Gastrocnemius medialis (tissue), 4 donors: ENCODE results near the gene EHD4. TPM values are rescaled to one million over a fixed set of nuclear protein-coding genes. Genes with fewer than 3 reads are reported as not detected.
A peak's percentile ranks its signal among the peaks of the same experiment; 100 is the strongest.

Source experiments
- ATAC-seq, 2 donors: fragments of 150-250 bp; one replicate each; pipeline ENCODE4 v1.9.1; 2016
- DNase-seq, 2 donors: peaks; one replicate each; pipeline ENCODE4 v3.0.0-alpha.2; 2019
- H3K27ac ChIP-seq, 4 donors: fragments of 200-600 bp; sonication (generic); 1 replicate in 1 of 4; 2 replicates in 3 of 4; pipeline ENCODE4 v1.5.1; 2016 to 2018; ENCODE audit warnings: mild to moderate bottlenecking in 2 of 4, moderate library complexity in 1 of 4
- H3K27me3 ChIP-seq, 3 donors: fragments of 200-600 bp; sonication (generic) in 2 of 3; 1 replicate in 1 of 3; 2 replicates in 2 of 3; pipeline versions ENCODE4 v1.5.1 to v1.6.0; 2016 to 2019; ENCODE audit warnings: mild to moderate bottlenecking in 1 of 3, moderate library complexity in 1 of 3
- H3K36me3 ChIP-seq, 2 donors: fragments of 200-600 bp; sonication (generic) in 1 of 2; one replicate each; pipeline ENCODE4 v1.5.1; 2017 to 2018
- H3K4me1 ChIP-seq, 2 donors: fragments of 200-600 bp; sonication (generic) in 1 of 2; one replicate each; pipeline ENCODE4 v1.5.1; 2016 to 2017; ENCODE audit warnings: mild to moderate bottlenecking in 2 of 2
- H3K4me3 ChIP-seq, 4 donors: fragments of 200-600 bp; sonication (generic) in 3 of 4; 1 replicate in 1 of 4; 2 replicates in 3 of 4; pipeline ENCODE4 v1.5.1; 2016 to 2019; ENCODE audit warnings: mild to moderate bottlenecking in 2 of 4
- H3K9me3 ChIP-seq, 3 donors: fragments of 200-600 bp; sonication (generic) in 2 of 3; 1 replicate in 1 of 3; 2 replicates in 2 of 3; pipeline ENCODE4 v1.5.1; 2016 to 2019
- POLR2A ChIP-seq, 2 donors: fragments of 450-650 bp; IDR thresholded peaks; one replicate each; pipeline ENCODE4 v1.6.1; 2017; ENCODE audit warnings: antibody characterized with exemption in 2 of 2, mild to moderate bottlenecking in 2 of 2, moderate library complexity in 2 of 2
- in situ Hi-C, 4 donors: fragments of 200-750 bp; cut with MboI; loops; one replicate each; pipeline versions ENCODE4 v1.15.0 to v1.8.0; 2017; ENCODE audit warnings: low sequenced_read_pairs in 4 of 4
- intact Hi-C: fragments of 100-400 bp; cut with DNase I; formaldehyde crosslinking; loops from one replicate; pipeline ENCODE4 v1.15.1; 2023; ENCODE audit warnings: low total_unique reads
- total RNA-seq, 4 donors: library from RNA; depleted of rRNA; stranded (reverse); fragments of >200 nt; gene quantifications; one replicate each; pipeline versions ENCODE4 v1.1.0 to v1.2.3, GENCODE V29; 2016
- TF ChIP-seq, protein P1 (sequence below), 5 experiments: fragments of 450-650 bp in 3 of 5; fragments of 200-600 bp in 2 of 5; sonication (generic) in 2 of 5; IDR thresholded peaks in 4 of 5; conservative IDR thresholded peaks in 1 of 5; 1 replicate in 4 of 5; 2 replicates in 1 of 5; pipeline ENCODE4 v1.5.1; 2016 to 2019; ENCODE audit warnings: antibody characterized with exemption in 5 of 5, mild to moderate bottlenecking in 3 of 5, moderate library complexity in 3 of 5

EHD4 gene
- total RNA-seq, 4 donors from 2014 or later, result 3.8 to 7.1 (median 4.3) TPM

DNA sequence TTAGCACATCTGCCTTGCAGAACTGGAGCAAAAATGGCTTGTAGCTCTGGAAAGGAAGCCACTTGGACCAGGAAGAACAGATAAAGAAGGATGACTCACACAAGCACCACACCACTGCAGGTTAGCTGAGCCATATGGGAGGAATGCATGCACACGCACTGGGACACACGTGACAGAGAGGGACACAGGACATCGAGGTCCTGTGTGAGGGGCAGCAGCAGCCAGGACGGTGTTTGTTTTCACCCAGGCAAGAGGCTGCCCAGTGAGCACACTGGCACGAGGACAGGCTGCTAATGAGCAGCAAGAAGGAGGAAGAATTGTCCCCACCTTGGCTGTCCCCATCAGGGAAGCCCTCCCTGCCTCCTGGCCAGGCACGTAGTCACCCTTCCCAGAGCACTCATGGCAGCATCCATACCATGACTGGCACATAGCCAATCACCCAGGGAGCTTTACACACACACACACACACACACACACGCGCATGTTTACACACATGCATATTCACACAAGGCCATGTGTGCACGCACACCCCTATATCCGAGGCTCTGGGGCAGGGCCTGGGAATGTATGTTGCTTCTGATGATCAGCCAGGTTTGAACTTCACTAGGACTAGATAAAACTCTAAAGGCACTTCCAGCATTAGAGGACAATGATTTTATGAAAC lies 54.5 kb downstream of the EHD4 start:
- Histone ChIP-seq H3K27ac (peak overlapping the region; percentile 84 to 87 (median 86)), H3K27me3 (no peaks in the 10 kb centered on the region), H3K36me3 (no peaks in the 10 kb centered on the region), H3K4me1 (peaks cover 62 to 74% of the 10 kb centered on the region in 2 donors), H3K4me3 (no peak overlapping the region), H3K9me3 (no peaks in the 10 kb centered on the region)
- intact Hi-C loops, result loop anchor here (2.0 to 5.0 kb wide), 2 partner anchors 54 to 235 kb away; partner anchors contain the start of gene EHD4
- peak; percentile 87 to 90 for ATAC-seq
- in situ Hi-C loops, result loop anchor here in 1 of 4 donors (5.0 kb wide), 1 partner anchor 54 kb away; the partner anchor contains the start of gene EHD4
- peak; percentile 93 for DNase-seq
- TF ChIP-seq, protein P1, sequence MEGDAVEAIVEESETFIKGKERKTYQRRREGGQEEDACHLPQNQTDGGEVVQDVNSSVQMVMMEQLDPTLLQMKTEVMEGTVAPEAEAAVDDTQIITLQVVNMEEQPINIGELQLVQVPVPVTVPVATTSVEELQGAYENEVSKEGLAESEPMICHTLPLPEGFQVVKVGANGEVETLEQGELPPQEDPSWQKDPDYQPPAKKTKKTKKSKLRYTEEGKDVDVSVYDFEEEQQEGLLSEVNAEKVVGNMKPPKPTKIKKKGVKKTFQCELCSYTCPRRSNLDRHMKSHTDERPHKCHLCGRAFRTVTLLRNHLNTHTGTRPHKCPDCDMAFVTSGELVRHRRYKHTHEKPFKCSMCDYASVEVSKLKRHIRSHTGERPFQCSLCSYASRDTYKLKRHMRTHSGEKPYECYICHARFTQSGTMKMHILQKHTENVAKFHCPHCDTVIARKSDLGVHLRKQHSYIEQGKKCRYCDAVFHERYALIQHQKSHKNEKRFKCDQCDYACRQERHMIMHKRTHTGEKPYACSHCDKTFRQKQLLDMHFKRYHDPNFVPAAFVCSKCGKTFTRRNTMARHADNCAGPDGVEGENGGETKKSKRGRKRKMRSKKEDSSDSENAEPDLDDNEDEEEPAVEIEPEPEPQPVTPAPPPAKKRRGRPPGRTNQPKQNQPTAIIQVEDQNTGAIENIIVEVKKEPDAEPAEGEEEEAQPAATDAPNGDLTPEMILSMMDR (IDR thresholded peaks at IDR 0.05 in 4 of 5, conservative IDR thresholded peaks at IDR 0.05 in 1 of 5), result no peak
- no peak for TF ChIP-seq POLR2A (IDR thresholded peaks at IDR 0.05)

DNA sequence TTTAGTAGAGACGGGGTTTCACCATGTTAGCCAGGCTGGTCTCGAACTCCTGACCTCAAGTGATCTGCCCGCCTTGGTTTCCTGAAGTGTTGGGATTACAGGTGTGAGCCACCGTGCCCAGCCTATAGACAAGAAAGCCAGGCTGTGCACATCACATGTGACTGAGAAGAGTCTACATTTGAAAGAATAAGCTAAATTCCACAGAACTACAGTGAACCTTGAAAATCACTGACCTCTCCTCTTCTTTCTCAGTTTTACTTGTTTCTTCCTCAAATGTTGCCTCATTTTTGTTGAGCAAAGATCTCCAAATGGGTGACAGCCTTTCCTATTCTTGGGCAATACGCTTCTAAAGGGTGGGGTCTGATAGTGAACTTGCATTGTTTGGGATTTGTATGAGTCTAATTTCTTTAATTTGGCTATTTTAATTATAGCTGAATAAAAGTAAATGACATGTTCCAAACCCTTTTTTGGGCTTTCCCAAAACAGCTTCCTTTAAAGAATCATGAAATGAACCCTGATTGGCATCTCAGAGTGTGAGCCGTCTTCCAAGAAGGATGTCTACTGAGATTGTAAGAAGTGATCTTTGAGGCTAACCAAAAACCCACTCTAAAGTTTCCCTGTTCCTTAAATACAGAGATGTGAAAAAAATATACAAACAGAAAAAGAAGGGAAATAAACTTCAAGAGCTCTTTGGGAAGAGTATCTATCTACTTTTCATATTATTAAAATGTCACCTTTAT lies 56.9 kb downstream of the EHD4 start:
- H3K36me3 ChIP-seq, result no peaks in the 10 kb centered on the region
- in situ Hi-C loops (loop anchor here in 1 of 4 donors (5.0 kb wide), 1 partner anchor 57 kb away; the partner anchor contains the start of gene EHD4), intact Hi-C loops (loop anchor here (5.0 kb wide), 1 partner anchor 57 kb away; the partner anchor contains the start of gene EHD4)
- TF ChIP-seq POLR2A (IDR thresholded peaks at IDR 0.05), result no peak
- TF ChIP-seq, protein P1 (IDR thresholded peaks at IDR 0.05 in 4 of 5, conservative IDR thresholded peaks at IDR 0.05 in 1 of 5), result no peak
- H3K9me3 ChIP-seq, result no peaks in the 10 kb centered on the region
- peak overlapping the region; percentile 84 to 87 (median 86) for H3K27ac ChIP-seq
- no peak for ATAC-seq
- peaks cover 54 to 56% of the 10 kb centered on the region in 2 donors for H3K4me1 ChIP-seq
- DNase-seq, result no peak
- H3K27me3 ChIP-seq, result no peaks in the 10 kb centered on the region
- H3K4me3 ChIP-seq, result no peak overlapping the region

DNA sequence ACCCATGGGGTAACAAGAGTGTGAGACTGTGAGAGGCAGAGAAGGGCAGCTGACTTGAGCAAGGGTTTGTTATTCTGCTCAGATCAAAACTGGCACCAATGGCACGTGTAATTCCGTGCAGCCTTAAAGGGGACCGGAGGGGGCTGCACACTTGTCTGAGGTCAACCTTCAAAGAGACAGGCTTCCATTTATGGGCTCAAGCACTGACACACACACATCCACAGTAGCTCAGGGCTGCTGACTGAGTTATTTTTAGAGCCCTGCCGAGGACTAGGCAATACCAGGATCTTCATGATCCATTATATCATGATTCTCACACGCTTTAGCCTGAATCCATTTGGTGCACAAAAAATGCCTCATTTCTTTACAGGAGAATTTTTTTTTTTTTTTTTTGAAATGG lies 57.9 kb downstream of the EHD4 start:
- ATAC-seq (peak; percentile 56 to 66), DNase-seq (peak; percentile 45 to 53)
- no peaks in the 10 kb centered on the region for H3K9me3 ChIP-seq
- TF ChIP-seq, protein P1 (IDR thresholded peaks at IDR 0.05 in 4 of 5, conservative IDR thresholded peaks at IDR 0.05 in 1 of 5), result no peak
- TF ChIP-seq POLR2A (IDR thresholded peaks at IDR 0.05), result peak in 1 of 2 donors; percentile 47
- H3K27ac ChIP-seq, result peak overlapping the region; percentile 10 to 87 (median 70)
- H3K36me3 ChIP-seq, result no peaks in the 10 kb centered on the region
- H3K4me3 ChIP-seq, result no peak overlapping the region
- peaks cover 45 to 54% of the 10 kb centered on the region in 2 donors for H3K4me1 ChIP-seq
- in situ Hi-C loops (no loop called here), intact Hi-C loops (no loop called here)
- no peaks in the 10 kb centered on the region for H3K27me3 ChIP-seq

- Histone ChIP-seq H3K9me3 (no peaks in the 10 kb centered on the region), H3K4me1 (peaks cover 39 to 42% of the 10 kb centered on the region in 2 donors), H3K27ac (peak overlapping the region in 2 of 4 donors; percentile 18 to 84), H3K36me3 (peaks cover 0 to 10% of the 10 kb centered on the region in 2 donors), H3K27me3 (no peaks in the 10 kb centered on the region), H3K4me3 (no peak overlapping the region)
- no peak for TF ChIP-seq POLR2A (IDR thresholded peaks at IDR 0.05)
- TF ChIP-seq, protein P1 (IDR thresholded peaks at IDR 0.05 in 4 of 5, conservative IDR thresholded peaks at IDR 0.05 in 1 of 5), result no peak
- intact Hi-C loops (no loop called here), in situ Hi-C loops (no loop called here)
- DNase-seq (no peak), ATAC-seq (no peak)
These were observed 59.1 kb downstream of the EHD4 start for GRCh38 chr15:41913256-41913655.
